Neutrophil (primary cell): ENCODE data around the gene MICAL3.
"Not testable (repeated sequence)": the region's sequence is repeated elsewhere in the genome, so short reads cannot be mapped to it uniquely, and the experiment has no call there.

Experiments used
- H3K27ac ChIP-seq: fragments of 200-600 bp; sonication (generic); 2 replicates; pipeline ENCODE4 v1.5.1; 2016; ENCODE audit warnings: mild to moderate bottlenecking, moderate library complexity
- H3K27me3 ChIP-seq: fragments of 200-600 bp; sonication (generic); 2 replicates; pipeline ENCODE4 v1.6.0; 2016; ENCODE audit warnings: mild to moderate bottlenecking
- H3K36me3 ChIP-seq: fragments of 200-600 bp; sonication (generic); 2 replicates; pipeline ENCODE4 v1.5.1; 2017
- H3K4me1 ChIP-seq, 2 experiments: fragments of 200-600 bp in 1 of 2; sonication (generic) in 1 of 2; 1 replicate in 1 of 2; 2 replicates in 1 of 2; pipeline versions ENCODE4 v1.5.1 to v1.6.1; 2013 to 2016; ENCODE audit warnings: low read depth in 1 of 2, low read length in 1 of 2, mild to moderate bottlenecking in 1 of 2, moderate library complexity in 1 of 2; ENCODE audit not compliant: control insufficient read depth in 1 of 2, insufficient read depth in 1 of 2
- H3K4me3 ChIP-seq, 2 experiments: fragments of 200-600 bp in 1 of 2; sonication (generic) in 1 of 2; 1 replicate in 1 of 2; 2 replicates in 1 of 2; pipeline ENCODE4 v1.5.1; 2013 to 2016; ENCODE audit warnings: low read depth in 1 of 2, low read length in 1 of 2, mild to moderate bottlenecking in 1 of 2, moderate library complexity in 1 of 2
- H3K9me3 ChIP-seq: fragments of 200-600 bp; sonication (generic); 2 replicates; pipeline ENCODE4 v1.5.1; 2016
- CTCF ChIP-seq: fragments of 200-600 bp; sonication (generic); IDR thresholded peaks from 2 replicates; pipeline ENCODE4 v1.5.1; 2016; ENCODE audit warnings: antibody characterized with exemption

The MICAL3 gene

GRCh38 chr22:18067121-18067520 lies 42.8 kb upstream of the MICAL3 start:
- Histone ChIP-seq H3K4me1 (peaks cover 0 to 11% of the 10 kb centered on the region in 2 experiments), H3K9me3 (no peaks in the 10 kb centered on the region), H3K36me3 (no peaks in the 10 kb centered on the region), H3K4me3 (no peak overlapping the region), H3K27ac (no peak overlapping the region), H3K27me3 (peaks cover 89% of the 10 kb centered on the region)
- TF ChIP-seq CTCF, result no peak

- no peak for TF ChIP-seq CTCF
- H3K27ac ChIP-seq, result no peak overlapping the region
- no peaks in the 10 kb centered on the region for H3K36me3 ChIP-seq
- H3K4me3 ChIP-seq, result no peak overlapping the region
- peaks cover 90% of the 10 kb centered on the region for H3K27me3 ChIP-seq
- no peaks in the 10 kb centered on the region for H3K9me3 ChIP-seq
- H3K4me1 ChIP-seq, result peaks cover 0 to 11% of the 10 kb centered on the region in 2 experiments
Measured at GRCh38 chr22:18066181-18066859, 42.0 kb upstream of the MICAL3 start.

GRCh38 chr22:18065256-18065655 lies 40.9 kb upstream of the MICAL3 start:
- Histone ChIP-seq H3K9me3 (no peaks in the 10 kb centered on the region), H3K36me3 (no peaks in the 10 kb centered on the region), H3K27ac (no peak overlapping the region), H3K4me3 (no peak overlapping the region), H3K27me3 (peaks cover 90% of the 10 kb centered on the region), H3K4me1 (peaks cover 0 to 11% of the 10 kb centered on the region in 2 experiments)
- TF ChIP-seq CTCF, result no peak

GRCh38 chr22:18064636-18065035 lies 40.3 kb upstream of the MICAL3 start:
- H3K27me3 ChIP-seq, result peaks cover 83% of the 10 kb centered on the region
- H3K36me3 ChIP-seq, result no peaks in the 10 kb centered on the region
- H3K4me1 ChIP-seq, result peaks cover 0 to 11% of the 10 kb centered on the region in 2 experiments
- no peak for TF ChIP-seq CTCF
- H3K4me3 ChIP-seq, result no peak overlapping the region
- no peaks in the 10 kb centered on the region for H3K9me3 ChIP-seq
- no peak overlapping the region for H3K27ac ChIP-seq

GRCh38 chr22:18063715-18064114 lies 39.4 kb upstream of the MICAL3 start:
- Histone ChIP-seq H3K27me3 (peaks cover 79% of the 10 kb centered on the region), H3K4me1 (peaks cover 0 to 11% of the 10 kb centered on the region in 2 experiments)
- H3K36me3 ChIP-seq, H3K4me3 ChIP-seq, H3K9me3 ChIP-seq, H3K27ac ChIP-seq: not testable (repeated sequence)

GRCh38 chr22:18063306-18063705 lies 38.9 kb upstream of the MICAL3 start:
- TF ChIP-seq CTCF, result no peak
- Histone ChIP-seq H3K4me3 (no peak overlapping the region), H3K27ac (no peak overlapping the region), H3K27me3 (peaks cover 79% of the 10 kb centered on the region), H3K36me3 (no peaks in the 10 kb centered on the region), H3K4me1 (peaks cover 0 to 11% of the 10 kb centered on the region in 2 experiments), H3K9me3 (no peaks in the 10 kb centered on the region)
